Caco-2 (cell line): ENCODE measurements around the gene PRRC2A. TPM values are rescaled to one million over a fixed set of nuclear protein-coding genes. Genes with fewer than 3 reads are reported as not detected.

ENCODE experiments used
- BruUV-seq: library from RNA; stranded (reverse); fragments of 400-500 nt; replicated peaks from 2 replicates; lab custom pipeline; 2021; lab: Mats Ljungman, UMichigan
- CTCF ChIA-PET: fragments of 300-600 bp; sonication (Branson Sonifier 250); formaldehyde crosslinking; loops from one replicate; lab custom pipeline; 2022; ENCODE audit warnings: antibody characterized with exemption; lab: Charles Lee
- POLR2A ChIA-PET: fragments of 300-600 bp; sonication (Branson Sonifier 250); formaldehyde crosslinking; loops from one replicate; lab custom pipeline; 2022; ENCODE audit warnings: antibody characterized with exemption; lab: Charles Lee
- DNase-seq, 2 experiments: peaks; one replicate each; pipeline versions ENCODE4 v3.0.0 to v3.0.0-alpha.2; 2020 to 2022
- H3K27me3 ChIP-seq: replicated peaks from 2 replicates; pipeline ENCODE4 v1.6.0; 2011; ENCODE audit warnings: low read length; ENCODE audit not compliant: control insufficient read depth, insufficient read depth
- H3K36me3 ChIP-seq: 2 replicates; pipeline ENCODE4 v1.5.1; 2011; ENCODE audit warnings: low read length; ENCODE audit not compliant: control insufficient read depth, insufficient read depth
- H3K4me1 ChIP-seq: fragments of 250-450 bp; sonication (Bioruptor Pico); 2 replicates; pipeline ENCODE4 v1.5.1; 2020; ENCODE audit warnings: mild to moderate bottlenecking
- H3K4me3 ChIP-seq: 2 replicates; pipeline ENCODE4 v1.5.1; 2011; ENCODE audit warnings: low read depth, mild to moderate bottlenecking, control low read depth, low read length
- H3K9me3 ChIP-seq: fragments of 250-450 bp; sonication (Bioruptor Pico); 2 replicates; pipeline ENCODE4 v1.5.1; 2020; ENCODE audit warnings: mild to moderate bottlenecking, moderate library complexity
- H3K27ac Mint-ChIP-seq: one replicate; pipeline ENCODE4 v1.8.0; 2022; ENCODE audit warnings: mixed read lengths; ENCODE audit not compliant: unreplicated experiment
- H3K27me3 Mint-ChIP-seq: one replicate; pipeline ENCODE4 v1.8.0; 2022; ENCODE audit warnings: mixed read lengths; ENCODE audit not compliant: insufficient read depth, unreplicated experiment
- H3K36me3 Mint-ChIP-seq: one replicate; pipeline ENCODE4 v1.8.0; 2022; ENCODE audit warnings: mild to moderate bottlenecking, mixed read lengths; ENCODE audit not compliant: insufficient read depth, unreplicated experiment
- H3K4me1 Mint-ChIP-seq: one replicate; pipeline ENCODE4 v1.8.0; 2022; ENCODE audit warnings: low read depth, mixed read lengths; ENCODE audit not compliant: unreplicated experiment
- H3K4me3 Mint-ChIP-seq: one replicate; pipeline ENCODE4 v1.8.0; 2022; ENCODE audit warnings: mild to moderate bottlenecking, moderate library complexity, mixed read lengths; ENCODE audit not compliant: unreplicated experiment
- H3K9me3 Mint-ChIP-seq: one replicate; pipeline ENCODE4 v1.8.0; 2022; ENCODE audit warnings: mixed read lengths; ENCODE audit not compliant: unreplicated experiment
- intact Hi-C: fragments of 100-400 bp; cut with micrococcal nuclease; formaldehyde crosslinking; loops from one replicate; pipeline ENCODE4 v1.10.0; 2022; ENCODE audit not compliant: unreplicated experiment
- total RNA-seq: library from RNA; stranded (reverse); gene quantifications from 2 replicates; pipeline ENCODE4 v1.2.3, GENCODE V29; 2022
- TF ChIP-seq, protein P1 (sequence below), 2 experiments: fragments of 200-600 bp in 1 of 2; IDR thresholded peaks; 1 replicate in 1 of 2; 2 replicates in 1 of 2; pipeline versions ENCODE4 v1.5.1 to v1.8.0; 2011 to 2022; ENCODE audit warnings: antibody characterized with exemption in 1 of 2, control low read depth in 1 of 2, inconsistent platforms in 1 of 2, low read depth in 1 of 2, low read length in 1 of 2, mild to moderate bottlenecking in 1 of 2, moderate library complexity in 1 of 2; ENCODE audit not compliant: insufficient read depth in 1 of 2, severe bottlenecking in 1 of 2, unreplicated experiment in 1 of 2

Gene PRRC2A
- total RNA-seq, 1 experiment from 2014 or later = 222 TPM

DNA sequence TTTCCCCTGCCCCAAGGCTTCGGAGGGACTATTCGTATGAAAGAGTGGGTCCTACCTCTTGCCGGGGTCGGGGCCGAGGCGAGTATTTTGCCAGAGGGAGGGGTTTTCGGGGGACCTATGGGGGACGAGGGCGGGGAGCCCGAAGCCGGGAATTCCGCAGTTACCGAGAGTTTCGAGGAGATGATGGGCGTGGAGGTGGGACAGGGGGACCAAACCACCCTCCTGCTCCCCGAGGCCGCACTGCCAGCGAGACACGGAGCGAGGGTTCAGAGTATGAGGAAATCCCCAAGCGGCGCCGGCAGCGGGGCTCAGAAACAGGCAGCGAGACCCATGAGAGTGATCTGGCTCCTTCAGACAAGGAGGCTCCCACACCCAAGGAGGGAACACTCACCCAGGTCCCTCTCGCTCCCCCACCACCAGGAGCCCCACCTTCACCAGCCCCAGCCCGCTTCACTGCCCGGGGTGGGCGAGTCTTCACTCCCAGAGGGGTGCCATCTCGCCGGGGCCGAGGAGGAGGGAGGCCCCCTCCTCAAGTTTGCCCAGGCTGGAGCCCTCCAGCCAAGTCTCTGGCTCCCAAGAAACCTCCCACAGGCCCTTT lies 11.3 kb downstream of the PRRC2A start:
- H3K4me1 ChIP-seq = no peaks in the 10 kb centered on the region
- Mint-ChIP-seq H3K4me1 (no peaks in the 10 kb centered on the region), H3K27me3 (no peaks in the 10 kb centered on the region), H3K9me3 (no peaks in the 10 kb centered on the region), H3K4me3 (no peak overlapping the region), H3K36me3 (peaks cover 91% of the 10 kb centered on the region), H3K27ac (peak overlapping the region; percentile 30)
- H3K36me3 ChIP-seq = peaks cover 10% of the 10 kb centered on the region
- H3K9me3 ChIP-seq = no peaks in the 10 kb centered on the region
- TF ChIP-seq, protein P1, sequence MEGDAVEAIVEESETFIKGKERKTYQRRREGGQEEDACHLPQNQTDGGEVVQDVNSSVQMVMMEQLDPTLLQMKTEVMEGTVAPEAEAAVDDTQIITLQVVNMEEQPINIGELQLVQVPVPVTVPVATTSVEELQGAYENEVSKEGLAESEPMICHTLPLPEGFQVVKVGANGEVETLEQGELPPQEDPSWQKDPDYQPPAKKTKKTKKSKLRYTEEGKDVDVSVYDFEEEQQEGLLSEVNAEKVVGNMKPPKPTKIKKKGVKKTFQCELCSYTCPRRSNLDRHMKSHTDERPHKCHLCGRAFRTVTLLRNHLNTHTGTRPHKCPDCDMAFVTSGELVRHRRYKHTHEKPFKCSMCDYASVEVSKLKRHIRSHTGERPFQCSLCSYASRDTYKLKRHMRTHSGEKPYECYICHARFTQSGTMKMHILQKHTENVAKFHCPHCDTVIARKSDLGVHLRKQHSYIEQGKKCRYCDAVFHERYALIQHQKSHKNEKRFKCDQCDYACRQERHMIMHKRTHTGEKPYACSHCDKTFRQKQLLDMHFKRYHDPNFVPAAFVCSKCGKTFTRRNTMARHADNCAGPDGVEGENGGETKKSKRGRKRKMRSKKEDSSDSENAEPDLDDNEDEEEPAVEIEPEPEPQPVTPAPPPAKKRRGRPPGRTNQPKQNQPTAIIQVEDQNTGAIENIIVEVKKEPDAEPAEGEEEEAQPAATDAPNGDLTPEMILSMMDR (IDR thresholded peaks at IDR 0.05; ENCODE audit: insufficient read depth in 1 of 2, low read depth in 1 of 2, low read length in 1 of 2, severe bottlenecking in 1 of 2, unreplicated experiment in 1 of 2) = no peak
- CTCF ChIA-PET = no interaction called here
- POLR2A ChIA-PET = no interaction called here
- BruUV-seq = no TSS peak
- DNase-seq = no peak
- no peak overlapping the region for H3K4me3 ChIP-seq
- H3K27me3 ChIP-seq = no peaks in the 10 kb centered on the region
- intact Hi-C loops = no loop called here

DNA sequence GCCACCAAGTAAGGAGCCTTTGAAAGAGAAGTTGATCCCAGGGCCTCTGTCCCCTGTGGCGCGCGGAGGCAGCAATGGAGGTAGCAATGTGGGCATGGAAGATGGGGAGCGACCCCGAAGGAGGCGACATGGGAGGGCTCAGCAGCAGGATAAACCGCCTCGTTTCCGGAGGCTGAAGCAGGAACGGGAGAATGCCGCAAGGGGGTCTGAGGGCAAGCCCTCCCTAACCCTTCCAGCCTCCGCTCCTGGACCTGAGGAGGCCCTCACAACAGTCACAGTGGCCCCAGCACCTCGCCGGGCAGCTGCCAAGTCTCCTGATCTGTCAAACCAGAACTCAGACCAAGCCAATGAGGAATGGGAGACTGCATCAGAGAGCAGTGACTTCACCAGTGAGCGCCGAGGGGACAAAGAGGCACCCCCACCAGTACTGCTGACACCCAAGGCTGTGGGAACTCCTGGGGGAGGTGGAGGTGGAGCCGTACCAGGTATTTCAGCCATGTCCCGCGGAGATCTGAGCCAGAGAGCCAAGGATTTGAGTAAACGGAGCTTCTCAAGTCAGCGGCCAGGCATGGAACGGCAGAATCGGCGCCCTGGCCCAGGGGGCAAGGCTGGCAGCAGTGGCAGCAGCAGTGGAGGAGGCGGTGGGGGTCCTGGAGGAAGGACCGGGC lies 11.9 kb downstream of the PRRC2A start:
- H3K27ac Mint-ChIP-seq = peak overlapping the region; percentile 30
- CTCF ChIA-PET = no interaction called here

DNA sequence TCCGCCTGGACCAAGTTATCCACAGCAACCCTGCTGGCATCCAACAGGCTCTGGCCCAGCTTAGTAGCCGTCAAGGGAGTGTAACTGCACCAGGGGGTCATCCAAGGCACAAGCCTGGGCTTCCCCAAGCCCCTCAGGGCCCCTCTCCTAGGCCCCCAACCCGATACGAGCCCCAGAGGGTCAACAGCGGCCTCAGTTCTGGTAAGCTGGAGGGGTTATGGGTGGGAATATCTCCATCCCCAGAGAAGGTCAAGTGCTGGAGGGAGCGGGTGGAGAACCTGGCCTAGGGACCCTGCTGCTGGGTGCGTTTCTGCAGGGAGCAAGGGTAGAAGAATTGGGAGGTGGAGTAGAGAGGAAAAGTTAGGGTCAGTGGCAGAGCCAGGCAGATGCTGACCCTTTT lies 12.9 kb downstream of the PRRC2A start:
- TF ChIP-seq, protein P1 (IDR thresholded peaks at IDR 0.05; ENCODE audit: insufficient read depth in 1 of 2, low read depth in 1 of 2, low read length in 1 of 2, severe bottlenecking in 1 of 2, unreplicated experiment in 1 of 2) = no peak
- DNase-seq = no peak
- intact Hi-C loops = no loop called here
- POLR2A ChIA-PET = no interaction called here
- Mint-ChIP-seq H3K36me3 (peaks cover 96% of the 10 kb centered on the region), H3K4me1 (no peaks in the 10 kb centered on the region), H3K27ac (no peak overlapping the region), H3K27me3 (no peaks in the 10 kb centered on the region), H3K4me3 (no peak overlapping the region), H3K9me3 (no peaks in the 10 kb centered on the region)
- Histone ChIP-seq H3K4me1 (no peaks in the 10 kb centered on the region), H3K9me3 (no peaks in the 10 kb centered on the region), H3K27me3 (no peaks in the 10 kb centered on the region), H3K36me3 (peaks cover 3% of the 10 kb centered on the region), H3K4me3 (no peak overlapping the region)
- BruUV-seq = no TSS peak
- CTCF ChIA-PET = no interaction called here

More for the DNA sequence above, 11.9 kb downstream of the PRRC2A start:
- no peaks in the 10 kb centered on the region for H3K9me3 Mint-ChIP-seq
- POLR2A ChIA-PET = no interaction called here
- TF ChIP-seq, protein P1 (IDR thresholded peaks at IDR 0.05; ENCODE audit: insufficient read depth in 1 of 2, low read depth in 1 of 2, low read length in 1 of 2, severe bottlenecking in 1 of 2, unreplicated experiment in 1 of 2) = no peak
- no peak for DNase-seq
- H3K4me3 ChIP-seq = no peak overlapping the region
- H3K27me3 ChIP-seq = no peaks in the 10 kb centered on the region
- H3K36me3 ChIP-seq = peaks cover 9% of the 10 kb centered on the region
- H3K27me3 Mint-ChIP-seq = no peaks in the 10 kb centered on the region
- H3K36me3 Mint-ChIP-seq = peaks cover 91% of the 10 kb centered on the region
- H3K4me3 Mint-ChIP-seq = no peak overlapping the region
- no peaks in the 10 kb centered on the region for H3K4me1 Mint-ChIP-seq
- no TSS peak for BruUV-seq
- intact Hi-C loops = no loop called here
- no peaks in the 10 kb centered on the region for H3K4me1 ChIP-seq
- no peaks in the 10 kb centered on the region for H3K9me3 ChIP-seq
